ENCODE data around the gene NOXA1. TPM values are rescaled to one million over a fixed set of nuclear protein-coding genes. Genes with fewer than 3 reads are reported as not detected.

The NOXA1 gene
- polyA plus RNA-seq, 1 donor from 2014 or later: 1.7 TPM

DNA sequence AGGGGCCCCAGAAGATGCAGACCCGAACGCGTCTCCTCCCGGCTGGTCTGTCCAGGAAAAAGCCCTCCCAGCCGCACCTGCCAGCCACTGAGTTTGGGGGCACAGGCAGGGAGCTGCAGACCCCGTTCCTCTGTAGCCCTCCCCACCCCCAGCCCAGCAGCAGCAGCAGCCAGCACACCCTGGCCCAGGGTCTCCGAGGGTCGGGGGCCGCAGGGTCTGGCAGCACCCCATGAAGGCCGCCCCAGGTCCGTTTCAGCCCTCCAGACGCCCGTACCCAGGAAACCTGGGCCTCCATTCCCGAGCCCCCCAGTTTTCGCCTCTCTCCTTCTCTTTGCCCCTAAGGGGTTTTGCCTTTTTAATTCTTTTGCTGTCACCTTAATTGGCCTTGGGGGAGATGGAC lies 19.9 kb upstream of the NOXA1 start:
- H2AFZ ChIP-seq (ENCODE audit: low read depth, low read length): no peak overlapping the region
- H4K20me1 ChIP-seq (ENCODE audit: insufficient read depth): no peaks in the 10 kb centered on the region
- no peaks in the 10 kb centered on the region for H3K36me3 ChIP-seq (ENCODE audit: insufficient read depth, low read length)
- H3K27me3 ChIP-seq (ENCODE audit: insufficient read depth, low read depth, low read length): no peaks in the 10 kb centered on the region
- H3K4me3 ChIP-seq (ENCODE audit: low read length): no peak overlapping the region
- H3F3A ChIP-seq (ENCODE audit: insufficient read depth, low read length, poor library complexity, severe bottlenecking): no peaks in the 10 kb centered on the region
- no peaks in the 10 kb centered on the region for H3K79me2 ChIP-seq (replicated peaks; ENCODE audit: insufficient read depth, low read length)
- H3K9me3 ChIP-seq (ENCODE audit: low read length): no peaks in the 10 kb centered on the region
- TF ChIP-seq SMC3 (conservative IDR thresholded peaks at IDR 0.05; ENCODE audit: poor library complexity): no peak
- TF ChIP-seq, protein P1, sequence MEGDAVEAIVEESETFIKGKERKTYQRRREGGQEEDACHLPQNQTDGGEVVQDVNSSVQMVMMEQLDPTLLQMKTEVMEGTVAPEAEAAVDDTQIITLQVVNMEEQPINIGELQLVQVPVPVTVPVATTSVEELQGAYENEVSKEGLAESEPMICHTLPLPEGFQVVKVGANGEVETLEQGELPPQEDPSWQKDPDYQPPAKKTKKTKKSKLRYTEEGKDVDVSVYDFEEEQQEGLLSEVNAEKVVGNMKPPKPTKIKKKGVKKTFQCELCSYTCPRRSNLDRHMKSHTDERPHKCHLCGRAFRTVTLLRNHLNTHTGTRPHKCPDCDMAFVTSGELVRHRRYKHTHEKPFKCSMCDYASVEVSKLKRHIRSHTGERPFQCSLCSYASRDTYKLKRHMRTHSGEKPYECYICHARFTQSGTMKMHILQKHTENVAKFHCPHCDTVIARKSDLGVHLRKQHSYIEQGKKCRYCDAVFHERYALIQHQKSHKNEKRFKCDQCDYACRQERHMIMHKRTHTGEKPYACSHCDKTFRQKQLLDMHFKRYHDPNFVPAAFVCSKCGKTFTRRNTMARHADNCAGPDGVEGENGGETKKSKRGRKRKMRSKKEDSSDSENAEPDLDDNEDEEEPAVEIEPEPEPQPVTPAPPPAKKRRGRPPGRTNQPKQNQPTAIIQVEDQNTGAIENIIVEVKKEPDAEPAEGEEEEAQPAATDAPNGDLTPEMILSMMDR (IDR thresholded peaks at IDR 0.05; ENCODE audit: poor library complexity, severe bottlenecking): no peak
- TF ChIP-seq POLR2AphosphoS5 (IDR thresholded peaks at IDR 0.05): no peak
- no peak for TF ChIP-seq RAD21 (conservative IDR thresholded peaks at IDR 0.05)
- TF ChIP-seq EZH2 (IDR thresholded peaks at IDR 0.05; ENCODE audit: borderline replicate concordance, insufficient read depth, low read length, poor library complexity, severe bottlenecking): no peak
- TF ChIP-seq TAF1 (IDR thresholded peaks at IDR 0.05; ENCODE audit: low read depth): no peak
- no peak for TF ChIP-seq MXI1 (conservative IDR thresholded peaks at IDR 0.05; ENCODE audit: poor library complexity, severe bottlenecking)
- TF ChIP-seq, protein P2, sequence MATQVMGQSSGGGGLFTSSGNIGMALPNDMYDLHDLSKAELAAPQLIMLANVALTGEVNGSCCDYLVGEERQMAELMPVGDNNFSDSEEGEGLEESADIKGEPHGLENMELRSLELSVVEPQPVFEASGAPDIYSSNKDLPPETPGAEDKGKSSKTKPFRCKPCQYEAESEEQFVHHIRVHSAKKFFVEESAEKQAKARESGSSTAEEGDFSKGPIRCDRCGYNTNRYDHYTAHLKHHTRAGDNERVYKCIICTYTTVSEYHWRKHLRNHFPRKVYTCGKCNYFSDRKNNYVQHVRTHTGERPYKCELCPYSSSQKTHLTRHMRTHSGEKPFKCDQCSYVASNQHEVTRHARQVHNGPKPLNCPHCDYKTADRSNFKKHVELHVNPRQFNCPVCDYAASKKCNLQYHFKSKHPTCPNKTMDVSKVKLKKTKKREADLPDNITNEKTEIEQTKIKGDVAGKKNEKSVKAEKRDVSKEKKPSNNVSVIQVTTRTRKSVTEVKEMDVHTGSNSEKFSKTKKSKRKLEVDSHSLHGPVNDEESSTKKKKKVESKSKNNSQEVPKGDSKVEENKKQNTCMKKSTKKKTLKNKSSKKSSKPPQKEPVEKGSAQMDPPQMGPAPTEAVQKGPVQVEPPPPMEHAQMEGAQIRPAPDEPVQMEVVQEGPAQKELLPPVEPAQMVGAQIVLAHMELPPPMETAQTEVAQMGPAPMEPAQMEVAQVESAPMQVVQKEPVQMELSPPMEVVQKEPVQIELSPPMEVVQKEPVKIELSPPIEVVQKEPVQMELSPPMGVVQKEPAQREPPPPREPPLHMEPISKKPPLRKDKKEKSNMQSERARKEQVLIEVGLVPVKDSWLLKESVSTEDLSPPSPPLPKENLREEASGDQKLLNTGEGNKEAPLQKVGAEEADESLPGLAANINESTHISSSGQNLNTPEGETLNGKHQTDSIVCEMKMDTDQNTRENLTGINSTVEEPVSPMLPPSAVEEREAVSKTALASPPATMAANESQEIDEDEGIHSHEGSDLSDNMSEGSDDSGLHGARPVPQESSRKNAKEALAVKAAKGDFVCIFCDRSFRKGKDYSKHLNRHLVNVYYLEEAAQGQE (IDR thresholded peaks at IDR 0.05; ENCODE audit: borderline replicate concordance): no peak
- TF ChIP-seq EP300 (conservative IDR thresholded peaks at IDR 0.05; ENCODE audit: poor library complexity, severe bottlenecking): no peak
- no peak overlapping the region for H3K27ac ChIP-seq (ENCODE audit: low read length)
- H3K4me2 ChIP-seq (ENCODE audit: low read length): no peak overlapping the region
- H3K9ac ChIP-seq (ENCODE audit: low read length): no peak overlapping the region
- H3K9me2 ChIP-seq (ENCODE audit: insufficient read depth, low read length): no peaks in the 10 kb centered on the region

DNA sequence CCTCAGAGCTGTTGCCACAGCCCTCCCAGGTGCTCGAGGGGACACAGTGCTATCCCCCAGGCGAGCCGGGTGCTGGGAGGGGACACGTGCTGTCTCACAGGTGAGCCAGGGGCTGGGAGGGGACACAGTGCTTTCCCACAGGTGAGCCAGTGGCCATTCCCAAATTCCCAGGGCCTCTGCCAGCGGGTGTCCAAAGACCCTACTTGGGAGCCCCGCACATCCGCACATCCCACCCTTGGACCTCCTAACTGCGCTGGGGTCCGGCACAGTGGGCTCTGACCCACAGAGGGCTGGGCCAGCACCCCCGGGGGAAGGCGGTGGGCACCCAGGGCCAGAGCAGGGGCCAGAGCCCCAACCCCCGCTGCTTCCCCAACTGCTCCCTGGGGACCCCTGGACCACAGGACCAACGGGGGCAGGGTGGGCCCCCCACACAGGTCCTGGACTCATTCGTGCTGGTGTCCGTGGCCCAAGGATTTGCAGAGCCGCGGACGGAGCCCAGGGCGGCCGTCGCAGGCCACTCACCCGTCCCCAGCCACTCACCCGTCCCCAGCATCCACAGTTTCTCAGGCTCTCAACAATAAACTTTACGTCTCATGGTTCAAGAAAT lies 18.1 kb upstream of the NOXA1 start:
- Histone ChIP-seq H3K9me2 (ENCODE audit: insufficient read depth, low read length) (no peaks in the 10 kb centered on the region), H4K20me1 (ENCODE audit: insufficient read depth) (no peaks in the 10 kb centered on the region), H3K27me3 (ENCODE audit: insufficient read depth, low read depth, low read length) (no peaks in the 10 kb centered on the region), H3K27ac (ENCODE audit: low read length) (no peak overlapping the region), H3K9ac (ENCODE audit: low read length) (no peak overlapping the region), H3K4me3 (ENCODE audit: low read length) (no peak overlapping the region), H3K9me3 (ENCODE audit: low read length) (no peaks in the 10 kb centered on the region), H3K36me3 (ENCODE audit: insufficient read depth, low read length) (no peaks in the 10 kb centered on the region), H3K79me2 (replicated peaks; ENCODE audit: insufficient read depth, low read length) (no peaks in the 10 kb centered on the region), H2AFZ (ENCODE audit: low read depth, low read length) (no peak overlapping the region), H3K4me2 (ENCODE audit: low read length) (no peak overlapping the region), H3F3A (ENCODE audit: insufficient read depth, low read length, poor library complexity, severe bottlenecking) (no peaks in the 10 kb centered on the region)
- TF ChIP-seq RAD21 (conservative IDR thresholded peaks at IDR 0.05) (no peak), EZH2 (IDR thresholded peaks at IDR 0.05; ENCODE audit: borderline replicate concordance, insufficient read depth, low read length, poor library complexity, severe bottlenecking) (no peak), TAF1 (IDR thresholded peaks at IDR 0.05; ENCODE audit: low read depth) (no peak), MXI1 (conservative IDR thresholded peaks at IDR 0.05; ENCODE audit: poor library complexity, severe bottlenecking) (no peak), POLR2AphosphoS5 (IDR thresholded peaks at IDR 0.05) (no peak), EP300 (conservative IDR thresholded peaks at IDR 0.05; ENCODE audit: poor library complexity, severe bottlenecking) (no peak), SMC3 (conservative IDR thresholded peaks at IDR 0.05; ENCODE audit: poor library complexity) (no peak)
- TF ChIP-seq, protein P1 (IDR thresholded peaks at IDR 0.05; ENCODE audit: poor library complexity, severe bottlenecking): no peak
- TF ChIP-seq, protein P2 (IDR thresholded peaks at IDR 0.05; ENCODE audit: borderline replicate concordance): no peak

Data from neural cell (in vitro differentiated cells).